Progenitor cell of endocrine pancreas (in vitro differentiated cells): ENCODE measurements around the gene METTL9. TPM values are rescaled to one million over a fixed set of nuclear protein-coding genes. Genes with fewer than 3 reads are reported as not detected.
"Not testable (repeated sequence)": the region's sequence is repeated elsewhere in the genome, so short reads cannot be mapped to it uniquely, and the experiment has no call there.

Source experiments
- DNase-seq: peaks from one replicate; pipeline ENCODE4 v3.0.0; 2021; ENCODE audit warnings: low spot score; ENCODE audit not compliant: unreplicated experiment
- H3K27ac Mint-ChIP-seq: 2 replicates; pipeline ENCODE4 v1.8.0; 2021; ENCODE audit warnings: mild to moderate bottlenecking, moderate library complexity, mixed read lengths
- H3K27me3 Mint-ChIP-seq: 2 replicates; pipeline ENCODE4 v1.8.0; 2021; ENCODE audit warnings: mixed read lengths
- H3K36me3 Mint-ChIP-seq: 2 replicates; pipeline ENCODE4 v1.8.0; 2022; ENCODE audit warnings: mixed read lengths; ENCODE audit not compliant: insufficient read depth
- H3K4me1 Mint-ChIP-seq: 2 replicates; pipeline ENCODE4 v1.8.0; 2021; ENCODE audit warnings: low read depth, mixed read lengths
- H3K4me3 Mint-ChIP-seq: 2 replicates; pipeline ENCODE4 v1.8.0; 2021; ENCODE audit warnings: low read depth, mild to moderate bottlenecking, moderate library complexity, mixed read lengths
- H3K9me3 Mint-ChIP-seq: 2 replicates; pipeline ENCODE4 v1.8.0; 2021; ENCODE audit warnings: low read depth, mixed read lengths
- CTCF ChIP-seq: fragments of 200-600 bp; sonication (generic); IDR thresholded peaks from one replicate; pipeline ENCODE4 v1.5.0; 2021; ENCODE audit warnings: antibody characterized with exemption, mild to moderate bottlenecking; ENCODE audit not compliant: unreplicated experiment
- total RNA-seq: library from RNA; stranded (reverse); gene quantifications from 2 replicates; pipeline ENCODE4 v1.2.1, GENCODE V29; 2021

Gene METTL9
- total RNA-seq, 1 donor from 2014 or later, result 158 TPM

GRCh38 chr16:21570676-21571017 is 28.7 kb upstream of the METTL9 start:
- H3K4me3 Mint-ChIP-seq, result no peak overlapping the region
- no peaks in the 10 kb centered on the region for H3K36me3 Mint-ChIP-seq
- peaks cover 1% of the 10 kb centered on the region for H3K4me1 Mint-ChIP-seq
- no peak for DNase-seq
- TF ChIP-seq CTCF, result no peak
- H3K27ac Mint-ChIP-seq, result no peak overlapping the region
- peaks cover 12% of the 10 kb centered on the region for H3K27me3 Mint-ChIP-seq
- H3K9me3 Mint-ChIP-seq, result no peaks in the 10 kb centered on the region

- H3K4me3 Mint-ChIP-seq, H3K9me3 Mint-ChIP-seq, H3K36me3 Mint-ChIP-seq, DNase-seq, H3K27me3 Mint-ChIP-seq, H3K4me1 Mint-ChIP-seq, H3K27ac Mint-ChIP-seq: not testable (repeated sequence)
Measured at GRCh38 chr16:21573506-21573905, 25.9 kb upstream of the METTL9 start.

GRCh38 chr16:21574372-21574771 is 25.0 kb upstream of the METTL9 start:
- DNase-seq, result no peak
- H3K36me3 Mint-ChIP-seq, result no peaks in the 10 kb centered on the region
- no peak for TF ChIP-seq CTCF
- no peak overlapping the region for H3K4me3 Mint-ChIP-seq
- H3K9me3 Mint-ChIP-seq, result peaks cover 2% of the 10 kb centered on the region
- H3K27ac Mint-ChIP-seq, result no peak overlapping the region
- peaks cover 5% of the 10 kb centered on the region for H3K27me3 Mint-ChIP-seq
- no peaks in the 10 kb centered on the region for H3K4me1 Mint-ChIP-seq

- H3K4me3 Mint-ChIP-seq, H3K36me3 Mint-ChIP-seq, DNase-seq, H3K27me3 Mint-ChIP-seq, H3K4me1 Mint-ChIP-seq, H3K9me3 Mint-ChIP-seq, H3K27ac Mint-ChIP-seq: not testable (repeated sequence)
Measured at GRCh38 chr16:21576323-21576722, 23.1 kb upstream of the METTL9 start.

GRCh38 chr16:21577487-21577886 is 21.9 kb upstream of the METTL9 start:
- H3K4me3 Mint-ChIP-seq, H3K36me3 Mint-ChIP-seq, DNase-seq: not testable (repeated sequence)

GRCh38 chr16:21578311-21578710 is 21.1 kb upstream of the METTL9 start:
- not testable (repeated sequence) for H3K9me3 Mint-ChIP-seq, H3K4me1 Mint-ChIP-seq, DNase-seq, H3K27ac Mint-ChIP-seq, H3K4me3 Mint-ChIP-seq, H3K27me3 Mint-ChIP-seq, H3K36me3 Mint-ChIP-seq

More at GRCh38 chr16:21577487-21577886, 21.9 kb upstream of the METTL9 start:
- not testable (repeated sequence) for H3K4me1 Mint-ChIP-seq, H3K27me3 Mint-ChIP-seq, H3K9me3 Mint-ChIP-seq, H3K27ac Mint-ChIP-seq

- H3K4me1 Mint-ChIP-seq, H3K4me3 Mint-ChIP-seq: not testable (repeated sequence)
Measured at GRCh38 chr16:21580131-21580530, 19.2 kb upstream of the METTL9 start.

GRCh38 chr16:21580807-21581206 is 18.6 kb upstream of the METTL9 start:
- H3K27ac Mint-ChIP-seq, result no peak overlapping the region
- peaks cover 3% of the 10 kb centered on the region for H3K9me3 Mint-ChIP-seq
- no peaks in the 10 kb centered on the region for H3K4me1 Mint-ChIP-seq
- DNase-seq, result no peak
- TF ChIP-seq CTCF, result no peak
- H3K27me3 Mint-ChIP-seq, result peaks cover 3% of the 10 kb centered on the region
- no peak overlapping the region for H3K4me3 Mint-ChIP-seq
- H3K36me3 Mint-ChIP-seq, result no peaks in the 10 kb centered on the region

More at GRCh38 chr16:21580131-21580530, 19.2 kb upstream of the METTL9 start:
- not testable (repeated sequence) for H3K36me3 Mint-ChIP-seq, H3K27me3 Mint-ChIP-seq, H3K9me3 Mint-ChIP-seq, H3K27ac Mint-ChIP-seq, DNase-seq
